ENCODE results near the gene GLRX2.
A peak's percentile ranks its signal among the peaks of the same experiment; 100 is the strongest.

GLRX2 gene

GRCh38 chr1:193110864-193111263, 5.7 kb upstream of the GLRX2 start:
- H3K27me3 Mint-ChIP-seq (ENCODE audit: low read depth) = peaks cover 5% of the 10 kb centered on the region
- H3K27ac Mint-ChIP-seq = no peak overlapping the region
- no peaks in the 10 kb centered on the region for H3K4me1 Mint-ChIP-seq
- TF ChIP-seq CTCF (IDR thresholded peaks at IDR 0.05; ENCODE audit: unreplicated experiment in 3 of 3) = no peak
- H3K4me3 Mint-ChIP-seq = no peak overlapping the region
- H3K9me3 Mint-ChIP-seq = no peaks in the 10 kb centered on the region
- H3K36me3 Mint-ChIP-seq (ENCODE audit: low read depth) = no peaks in the 10 kb centered on the region

- no peaks in the 10 kb centered on the region for H3K9me3 Mint-ChIP-seq
- peaks cover 5% of the 10 kb centered on the region for H3K4me1 Mint-ChIP-seq
- no peak overlapping the region for H3K27ac Mint-ChIP-seq
- no peak overlapping the region for H3K4me3 Mint-ChIP-seq
- no peak for TF ChIP-seq CTCF (IDR thresholded peaks at IDR 0.05; ENCODE audit: unreplicated experiment in 3 of 3)
- H3K36me3 Mint-ChIP-seq (ENCODE audit: low read depth) = no peaks in the 10 kb centered on the region
- H3K27me3 Mint-ChIP-seq (ENCODE audit: low read depth) = peaks cover 5% of the 10 kb centered on the region
Observed at GRCh38 chr1:193110246-193110645, 5.0 kb upstream of the GLRX2 start.

GRCh38 chr1:193109619-193110018, 4.4 kb upstream of the GLRX2 start:
- H3K27me3 Mint-ChIP-seq (ENCODE audit: low read depth) = peaks cover 5% of the 10 kb centered on the region
- H3K4me3 Mint-ChIP-seq = no peak overlapping the region
- no peaks in the 10 kb centered on the region for H3K9me3 Mint-ChIP-seq
- no peak for TF ChIP-seq CTCF (IDR thresholded peaks at IDR 0.05; ENCODE audit: unreplicated experiment in 3 of 3)
- no peak overlapping the region for H3K27ac Mint-ChIP-seq
- H3K36me3 Mint-ChIP-seq (ENCODE audit: low read depth) = no peaks in the 10 kb centered on the region
- peaks cover 8% of the 10 kb centered on the region for H3K4me1 Mint-ChIP-seq

- no peak overlapping the region for H3K27ac Mint-ChIP-seq
- H3K27me3 Mint-ChIP-seq (ENCODE audit: low read depth) = peaks cover 5% of the 10 kb centered on the region
- peaks cover 19% of the 10 kb centered on the region for H3K4me1 Mint-ChIP-seq
- H3K36me3 Mint-ChIP-seq (ENCODE audit: low read depth) = no peaks in the 10 kb centered on the region
- TF ChIP-seq CTCF (IDR thresholded peaks at IDR 0.05; ENCODE audit: unreplicated experiment in 3 of 3) = no peak
- H3K4me3 Mint-ChIP-seq = no peak overlapping the region
- no peaks in the 10 kb centered on the region for H3K9me3 Mint-ChIP-seq
Observed at GRCh38 chr1:193108471-193108870, 3.3 kb upstream of the GLRX2 start.

GRCh38 chr1:193105821-193106177, 585 bp upstream of the GLRX2 start:
- TF ChIP-seq CTCF (IDR thresholded peaks at IDR 0.05; ENCODE audit: unreplicated experiment in 3 of 3) = no peak
- Mint-ChIP-seq H3K27ac (peak overlapping the region; percentile 78 to 95 (median 87)), H3K9me3 (no peaks in the 10 kb centered on the region), H3K4me1 (peaks cover 30% of the 10 kb centered on the region), H3K36me3 (ENCODE audit: low read depth) (no peaks in the 10 kb centered on the region), H3K27me3 (ENCODE audit: low read depth) (peaks cover 5% of the 10 kb centered on the region), H3K4me3 (peak overlapping the region; percentile 92 to 94 (median 93))

GRCh38 chr1:193104502-193104906, 710 bp downstream of the GLRX2 start:
- H3K36me3 Mint-ChIP-seq (ENCODE audit: low read depth) = peaks cover 6% of the 10 kb centered on the region
- peaks cover 5% of the 10 kb centered on the region for H3K27me3 Mint-ChIP-seq (ENCODE audit: low read depth)
- peak overlapping the region; percentile 78 to 95 (median 87) for H3K27ac Mint-ChIP-seq
- peak overlapping the region; percentile 92 to 94 (median 93) for H3K4me3 Mint-ChIP-seq
- TF ChIP-seq CTCF (IDR thresholded peaks at IDR 0.05; ENCODE audit: unreplicated experiment in 3 of 3) = no peak
- H3K4me1 Mint-ChIP-seq = peaks cover 30% of the 10 kb centered on the region
- no peaks in the 10 kb centered on the region for H3K9me3 Mint-ChIP-seq
